ENCODE results near the gene BLMH.
"Not testable (repeated sequence)": the region's sequence is repeated elsewhere in the genome, so short reads cannot be mapped to it uniquely, and the experiment has no call there.

BLMH gene

DNA sequence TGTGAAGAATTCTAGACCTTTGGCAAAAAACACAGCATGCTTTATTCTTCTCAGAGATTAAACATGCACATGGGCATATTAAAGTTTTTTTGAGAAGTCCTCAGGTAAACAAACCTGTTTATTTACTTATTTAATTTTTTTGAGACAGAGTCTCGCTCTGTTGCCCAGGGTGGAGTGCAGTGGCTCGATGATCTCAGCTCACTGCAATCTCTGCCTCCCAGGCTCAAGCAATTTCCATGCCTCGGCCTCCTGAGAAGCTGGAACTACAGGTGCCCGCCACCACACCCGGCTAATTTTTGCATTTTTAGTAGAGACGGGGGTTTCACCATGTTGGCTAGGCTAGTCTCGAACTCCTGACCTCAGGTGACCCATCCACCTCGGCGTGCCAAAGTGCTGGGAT, 91.1 kb downstream of the BLMH start:
- not testable (repeated sequence) for DNase-seq (ENCODE audit: low read depth, low spot score)

DNA sequence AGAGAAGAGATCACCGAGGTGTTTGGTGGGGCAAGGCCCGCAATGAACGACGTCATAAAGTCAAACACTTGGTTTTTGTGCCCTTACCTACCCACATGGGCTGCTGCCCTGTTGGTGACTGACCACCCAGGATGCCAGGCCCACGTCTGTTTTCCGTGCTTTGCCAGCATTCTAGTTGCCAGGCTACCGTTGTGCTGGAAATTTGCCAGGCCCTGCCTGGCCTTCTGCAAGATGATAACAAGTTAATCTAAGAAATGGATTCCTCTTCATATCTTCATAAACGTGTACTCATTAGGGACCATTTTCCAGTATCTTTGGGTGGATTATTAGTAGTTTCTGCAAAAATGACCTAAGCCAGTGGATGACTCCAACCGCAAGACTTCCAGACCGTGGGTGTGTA, 91.6 kb downstream of the BLMH start:
- no peak for DNase-seq (ENCODE audit: low read depth, low spot score)

- DNase-seq (ENCODE audit: low read depth, low spot score) = no peak
These were observed 92.1 kb downstream of the BLMH start for GRCh38 chr17:30199600-30199999.

Measured in activated CD4-positive, CD25-positive, alpha-beta regulatory T cell treated with anti-CD3 and anti-CD28 coated beads, Interleukin-2, amount 50 U/mL, for 16 hours (primary cell).